DMS153 (cell line): ENCODE results near the gene PRSS50.

Experiments
- DNase-seq: peaks from one replicate; lab custom pipeline; 2025; lab: John Stamatoyannopoulos, UW

The PRSS50 gene

DNA sequence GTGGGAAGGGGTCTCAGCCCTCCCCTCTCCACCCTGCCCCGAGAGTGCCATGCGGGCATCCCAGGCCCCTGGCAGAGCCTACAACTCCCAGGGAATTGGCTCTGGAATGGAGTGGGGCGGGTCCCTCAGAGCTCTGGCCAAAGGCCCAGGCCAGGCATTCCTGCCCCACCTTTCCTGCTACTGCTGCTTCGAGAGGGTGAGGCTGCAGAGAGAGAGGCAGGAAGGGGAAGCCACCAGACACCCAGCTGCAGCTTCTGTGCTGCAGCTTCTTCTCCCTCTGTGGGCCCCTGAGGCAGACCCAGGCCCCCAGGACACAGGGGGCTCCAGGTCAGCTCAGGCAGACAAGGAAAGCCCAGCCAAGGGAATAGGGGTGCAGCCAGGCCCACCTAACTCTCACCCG, 26.9 kb downstream of the PRSS50 start:
- no peak for DNase-seq

DNA sequence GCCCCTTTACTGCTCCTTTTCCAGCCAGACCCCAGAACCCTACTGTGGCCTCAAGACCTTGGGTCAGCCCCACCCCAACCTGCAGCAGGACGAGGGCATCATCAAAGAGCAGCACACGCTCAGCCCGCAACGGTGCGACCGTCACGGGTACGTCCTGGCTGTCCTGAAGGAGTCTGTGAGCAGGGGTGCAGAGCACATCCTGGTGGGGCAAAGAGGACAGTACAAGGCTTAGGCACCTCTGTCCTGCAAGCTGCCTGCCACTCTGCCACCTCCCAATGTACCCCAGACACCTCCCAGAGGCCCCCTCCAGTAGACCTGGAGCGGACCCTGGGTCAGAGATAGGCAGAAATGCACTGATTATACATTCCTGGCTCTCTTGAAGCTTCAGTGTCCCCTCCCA, 32.2 kb downstream of the PRSS50 start:
- DNase-seq: no peak

DNA sequence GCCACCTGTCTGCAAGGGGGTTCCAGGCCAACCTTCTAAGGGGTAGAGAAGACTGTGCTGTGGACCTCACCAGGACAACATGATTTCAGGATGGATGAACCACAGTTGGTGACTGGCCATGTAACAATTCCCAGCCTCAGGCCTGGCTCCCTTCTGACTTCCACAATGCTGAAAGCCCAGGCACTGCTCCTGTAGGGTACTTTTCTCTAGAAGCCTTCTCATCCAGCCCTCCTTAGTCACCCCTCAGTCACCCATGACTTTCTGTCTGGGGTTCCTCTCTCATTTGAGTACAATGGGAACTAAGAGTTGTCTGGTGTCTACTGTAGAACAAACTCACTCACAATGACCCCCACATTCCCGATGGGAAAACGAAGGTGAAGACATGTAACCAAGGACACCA, 32.8 kb downstream of the PRSS50 start:
- no peak for DNase-seq

DNA sequence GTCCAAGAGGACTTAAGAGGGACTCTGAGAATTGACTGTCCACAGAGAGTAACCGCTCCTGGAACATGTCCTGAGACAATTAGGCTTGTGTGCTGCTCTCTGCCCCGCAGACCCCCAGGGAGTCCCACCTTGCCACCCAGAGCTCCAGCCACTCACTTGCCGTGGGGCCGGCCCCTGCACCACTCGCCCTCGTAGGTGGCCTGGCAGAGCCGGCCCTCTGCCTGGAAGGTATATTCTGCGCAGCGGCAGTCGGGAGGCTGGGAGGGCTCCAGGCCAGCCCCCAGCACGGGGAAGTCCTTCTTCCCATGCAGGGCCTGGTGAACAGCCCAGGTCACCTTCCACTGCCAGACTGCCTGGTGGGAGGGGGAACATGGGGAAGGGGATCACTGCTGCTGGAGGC, 34.7 kb downstream of the PRSS50 start:
- DNase-seq: no peak

DNA sequence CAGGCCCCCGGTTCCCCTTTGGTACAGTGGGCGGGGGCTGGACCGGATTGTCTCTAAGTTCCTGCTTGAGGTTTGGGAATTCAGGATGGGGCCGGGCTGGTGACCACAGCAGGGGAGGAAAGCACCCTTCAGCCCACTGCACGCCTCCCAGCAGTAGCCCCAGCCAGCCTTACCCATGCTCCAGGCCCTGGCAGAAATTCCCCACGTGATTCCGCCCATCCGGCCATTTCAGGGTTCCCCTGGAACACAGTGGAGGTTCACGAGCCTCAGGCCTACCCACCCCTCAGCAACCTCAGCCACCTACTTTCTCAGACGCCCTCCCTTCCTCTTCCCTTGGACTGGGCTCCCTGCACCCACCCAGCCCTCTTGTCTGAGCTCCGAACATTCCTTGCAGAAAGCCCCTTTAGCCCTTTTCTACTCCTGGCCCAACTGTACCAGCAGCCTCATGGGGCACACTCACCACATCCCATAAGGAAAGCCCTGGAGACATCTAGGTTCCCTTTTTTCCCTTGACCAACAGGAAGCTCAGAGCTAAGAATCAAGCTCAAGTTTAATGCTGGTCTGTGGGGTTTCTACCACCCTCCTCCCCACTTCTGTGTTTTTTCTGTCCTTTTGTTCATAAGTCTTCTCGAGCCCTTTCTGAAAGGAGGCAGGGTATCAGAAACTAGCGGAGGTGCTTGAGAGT, 35.7 kb downstream of the PRSS50 start:
- DNase-seq: no peak

DNA sequence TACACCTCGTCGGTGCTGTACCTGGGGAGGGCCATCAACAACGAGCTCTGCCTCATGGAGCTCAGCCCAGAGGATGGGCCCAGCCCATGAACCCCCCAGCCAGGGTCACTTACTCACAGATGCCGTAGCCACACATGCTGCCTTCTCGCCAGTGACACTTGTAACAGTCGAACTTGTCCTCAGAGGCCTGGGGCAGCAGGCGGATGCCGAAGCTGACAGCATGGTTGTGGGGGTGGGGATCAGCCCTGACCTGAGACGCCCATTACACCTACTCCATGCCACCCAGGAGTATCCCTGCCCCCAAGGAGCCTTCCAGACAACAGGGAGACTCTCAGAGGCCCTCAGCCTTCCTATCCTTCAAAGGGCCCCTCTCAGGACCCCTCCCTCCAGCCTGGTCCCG, 36.3 kb downstream of the PRSS50 start:
- no peak for DNase-seq

DNA sequence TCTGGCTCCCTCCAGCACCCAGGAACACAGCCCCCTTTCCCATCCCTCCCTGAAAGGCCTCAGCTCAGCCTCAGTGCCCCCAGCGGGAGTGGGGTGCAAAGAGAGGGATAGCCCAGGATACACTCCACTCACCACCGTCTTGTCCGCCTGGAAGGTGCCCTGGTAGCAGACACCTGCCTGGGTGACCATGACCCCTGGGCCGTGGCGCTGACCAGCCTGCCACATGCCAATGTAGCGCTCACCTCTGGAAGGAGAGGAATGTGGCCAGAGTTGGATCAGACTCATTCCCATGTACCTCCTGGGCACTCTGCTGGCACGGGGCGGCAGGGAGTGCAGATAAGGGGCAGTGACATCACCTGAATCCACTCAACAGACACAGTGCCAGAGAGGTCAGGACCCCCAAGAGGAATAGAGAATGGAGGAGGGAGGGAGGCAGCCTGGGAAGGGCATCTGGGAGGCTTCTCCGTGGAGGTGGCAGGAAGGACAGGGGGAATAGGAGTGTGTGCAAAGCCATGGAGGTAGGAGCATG, 37.3 kb downstream of the PRSS50 start:
- DNase-seq: no peak

DNA sequence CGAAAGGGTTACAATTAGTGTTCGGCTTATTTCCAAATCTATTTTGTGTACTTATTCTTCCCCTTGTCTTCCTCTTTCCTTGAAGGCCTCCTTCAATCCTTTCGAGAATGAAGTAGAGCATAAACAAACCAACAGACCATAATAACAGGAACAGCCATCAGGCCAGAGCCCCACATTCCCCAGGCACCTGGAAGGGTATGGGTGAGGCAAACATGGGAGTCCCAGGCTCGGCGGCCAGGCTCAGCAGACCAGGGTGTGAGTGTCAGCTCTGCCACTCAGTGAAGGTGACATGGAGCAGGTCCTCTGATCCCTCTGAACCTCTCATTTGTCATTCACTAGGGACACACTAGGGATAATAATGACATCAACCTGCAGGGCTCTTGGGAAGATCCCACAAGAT, 38.0 kb downstream of the PRSS50 start:
- DNase-seq: no peak

DNA sequence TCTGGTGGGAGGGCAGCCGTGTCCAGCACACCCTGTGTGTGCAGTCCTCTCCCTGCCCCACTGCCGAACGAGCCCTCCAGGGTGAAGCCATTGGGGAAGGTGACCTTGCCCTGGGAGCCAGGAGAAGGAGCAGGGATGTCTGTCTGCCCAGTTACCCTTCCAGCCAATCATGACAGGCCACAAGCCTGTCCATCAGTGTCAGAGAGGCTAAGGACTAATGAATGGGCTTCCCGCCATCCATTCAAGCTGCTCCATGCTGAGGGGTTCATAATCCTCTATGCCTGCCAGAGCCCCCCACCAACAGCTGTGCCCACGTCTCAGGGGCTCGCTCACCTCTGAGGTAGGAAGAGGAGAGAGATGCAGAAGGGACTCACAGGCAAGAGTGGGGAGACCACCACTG, 39.4 kb downstream of the PRSS50 start:
- DNase-seq: no peak

DNA sequence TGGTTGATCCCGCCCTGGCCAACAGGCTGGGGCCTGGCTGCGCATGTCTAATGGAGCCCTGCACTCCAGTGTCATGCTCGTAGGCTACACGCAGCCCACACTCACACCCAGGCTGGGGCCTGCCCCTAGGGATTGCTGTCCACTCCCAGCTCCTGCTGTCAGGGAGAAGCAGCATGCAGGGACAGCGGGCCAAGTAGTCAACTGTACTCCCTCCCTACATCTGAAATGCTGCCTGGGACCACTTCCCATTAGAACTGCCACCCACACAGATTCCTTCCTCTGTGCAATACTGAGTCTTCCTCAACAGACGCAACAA, 40.3 kb downstream of the PRSS50 start:
- DNase-seq: no peak

DNA sequence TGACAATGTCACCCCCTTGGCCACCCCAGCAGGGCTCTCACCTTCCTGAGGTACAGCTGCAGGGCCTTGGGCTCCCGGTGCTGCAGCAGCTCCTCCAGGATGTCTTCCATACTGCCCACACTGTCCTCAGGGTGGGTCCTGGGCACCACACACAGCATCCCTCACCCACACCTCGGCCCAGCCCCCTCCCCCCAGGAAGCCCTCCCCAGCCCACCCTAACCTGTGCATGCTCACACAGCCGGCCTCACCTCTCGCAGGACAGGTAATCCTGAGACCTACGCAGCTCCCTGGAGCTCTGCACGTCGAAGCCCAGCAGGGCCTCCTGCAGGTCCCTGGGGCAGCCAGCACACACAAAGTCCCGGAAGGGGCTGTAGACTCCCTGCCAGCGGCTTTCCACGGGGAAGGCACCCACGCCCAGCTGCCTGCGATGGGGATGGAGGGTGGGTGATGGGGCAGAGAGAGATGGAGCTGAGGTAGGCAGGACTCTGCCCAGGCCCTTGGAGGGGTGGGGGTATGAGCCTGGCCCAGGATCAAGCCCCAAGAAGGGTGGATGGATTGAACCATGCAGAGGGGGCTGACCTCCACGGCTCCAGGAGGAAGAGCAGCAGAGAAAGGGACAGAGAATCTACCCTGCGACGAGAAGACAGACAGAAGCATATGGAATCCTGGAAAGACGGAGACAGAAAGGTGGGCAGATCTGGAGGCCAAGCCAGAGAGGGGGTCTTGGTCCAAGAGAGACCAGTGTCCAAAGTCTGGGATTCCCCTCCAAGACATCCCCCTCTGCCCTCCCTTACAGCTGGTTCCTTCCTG, 40.9 kb downstream of the PRSS50 start:
- no peak for DNase-seq

DNA sequence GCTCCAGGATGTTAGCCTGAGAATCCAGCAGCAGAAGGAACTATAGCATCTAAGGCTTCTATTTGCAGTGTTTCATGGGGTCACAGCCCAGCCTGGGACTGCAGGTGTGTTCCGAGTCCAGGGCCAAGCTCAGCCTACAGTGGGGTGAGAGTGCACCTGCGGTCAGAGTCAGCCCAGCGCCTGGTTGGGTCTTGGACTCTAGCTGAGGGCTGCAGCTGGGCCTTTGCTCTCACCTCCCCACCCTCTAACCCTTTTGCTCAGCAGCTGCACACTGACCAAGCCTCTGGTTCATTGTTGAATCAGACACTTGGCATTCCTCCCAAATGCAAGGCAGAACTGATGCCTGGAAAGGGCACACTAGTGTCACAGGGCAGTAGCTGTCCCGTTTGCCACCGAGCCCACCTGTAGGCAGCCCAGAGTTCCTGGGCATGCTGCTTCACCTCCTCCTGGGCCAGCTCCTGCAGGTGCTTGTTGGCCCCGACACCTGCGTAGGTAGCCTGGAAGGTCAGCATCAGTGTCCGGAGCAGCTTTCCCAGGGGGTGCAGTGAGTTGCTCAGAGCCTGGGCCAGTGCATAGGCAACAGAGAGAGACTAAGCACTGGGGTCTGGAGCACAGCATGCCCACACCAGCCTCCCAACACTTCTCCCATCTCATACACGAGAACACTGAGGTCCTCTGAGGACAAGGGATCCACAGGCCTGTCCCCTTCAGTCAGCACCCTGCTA, 41.7 kb downstream of the PRSS50 start:
- no peak for DNase-seq

DNA sequence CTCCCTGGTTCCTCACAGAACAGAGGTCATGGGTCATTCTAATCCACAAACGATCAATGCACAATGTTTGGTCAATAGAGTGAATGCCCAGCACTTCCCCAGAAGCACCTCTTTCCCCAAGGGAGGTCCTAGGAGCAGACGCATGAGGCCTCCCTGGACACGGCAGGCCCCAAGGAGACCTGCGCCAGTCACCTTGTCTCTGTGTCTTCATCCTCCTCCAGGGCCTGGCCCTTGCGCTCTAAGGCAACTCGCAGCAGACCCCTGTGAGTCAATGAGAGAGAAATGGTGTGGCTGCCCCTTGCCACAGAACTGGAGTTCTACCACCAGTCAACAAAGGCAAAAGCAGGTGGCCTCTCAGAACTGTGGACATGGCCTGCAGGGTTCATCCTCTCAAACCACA, 42.2 kb downstream of the PRSS50 start:
- no peak for DNase-seq

DNA sequence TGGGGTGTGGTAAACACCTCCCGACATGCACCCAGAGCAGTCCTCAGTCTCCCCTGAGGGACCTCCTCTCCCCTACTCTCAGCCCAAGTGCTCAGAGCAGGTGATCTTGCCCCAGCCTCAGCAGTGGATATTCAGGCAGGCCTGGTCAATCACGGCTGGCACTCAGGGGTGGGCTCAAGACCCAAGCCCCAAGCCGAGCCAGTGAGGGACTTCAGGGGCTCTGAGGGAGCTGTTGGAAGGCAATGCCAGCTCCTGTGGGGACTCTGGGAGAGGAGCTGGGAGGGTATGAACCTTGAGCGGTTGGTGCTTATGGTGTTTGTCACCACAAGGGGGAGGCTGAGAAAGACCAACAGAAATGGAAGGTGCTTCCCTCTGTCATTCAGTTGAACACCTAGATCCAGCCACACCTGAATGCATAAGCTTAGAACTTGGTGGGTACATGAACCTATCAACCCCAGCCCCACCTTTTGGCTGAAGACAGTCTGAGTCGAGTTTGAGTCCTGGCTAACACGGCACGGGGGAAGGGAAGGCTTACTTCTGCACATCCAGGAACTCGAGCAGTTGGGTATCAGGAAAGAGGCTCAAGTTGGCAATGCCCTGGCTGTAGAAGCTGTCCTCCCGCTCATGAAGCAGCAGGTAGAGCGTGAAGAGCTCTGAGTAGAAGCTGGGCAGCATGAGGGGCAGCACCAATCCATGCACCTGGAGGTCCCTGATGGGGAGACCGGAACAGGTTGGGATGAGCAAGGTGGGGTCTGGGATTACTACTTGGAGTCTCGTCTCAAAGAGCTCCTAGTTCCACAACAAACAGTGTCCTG, 43.4 kb downstream of the PRSS50 start:
- DNase-seq: no peak

DNA sequence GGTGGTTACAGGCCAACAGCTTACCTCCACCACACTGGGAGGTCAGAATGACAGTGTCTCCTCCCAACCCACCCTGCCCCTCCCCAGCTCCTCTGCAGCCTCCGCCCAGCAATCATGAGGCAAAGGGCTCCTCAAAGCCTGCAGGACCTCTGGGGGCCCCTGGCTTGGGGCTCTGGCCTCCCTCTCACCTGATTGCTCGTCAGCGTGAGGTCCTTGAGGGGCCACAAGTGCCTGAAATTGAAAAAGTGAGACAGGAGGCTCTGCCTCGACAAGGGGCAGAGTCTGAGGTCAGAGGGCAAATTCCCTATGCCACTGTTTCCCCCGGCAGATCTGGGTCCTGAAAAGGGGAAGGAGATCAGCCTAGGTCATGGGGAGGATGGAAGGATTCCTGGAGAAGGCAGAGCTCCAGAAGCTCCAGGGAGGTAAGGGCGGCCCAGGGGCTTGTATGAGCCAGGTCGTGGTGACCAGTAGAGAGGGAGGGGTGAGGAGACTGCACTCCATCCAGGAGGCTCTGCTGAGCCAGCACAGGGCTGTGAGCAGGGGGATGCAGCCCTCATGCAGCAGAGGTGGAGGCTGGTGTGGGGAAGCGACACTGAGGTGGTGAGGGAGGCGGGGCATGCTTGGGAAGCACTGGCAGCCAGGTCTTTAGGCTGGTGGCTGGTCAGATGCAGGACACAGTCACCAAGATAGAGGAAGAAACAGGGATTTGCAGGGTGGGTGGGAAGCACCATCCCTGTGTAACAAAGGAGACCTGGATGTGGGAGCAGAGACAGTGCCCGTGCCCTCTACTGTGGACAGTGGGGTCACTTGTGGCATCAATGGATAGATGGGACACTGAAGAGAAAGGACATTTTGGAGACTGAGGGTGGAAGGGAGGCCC, 44.3 kb downstream of the PRSS50 start:
- no peak for DNase-seq

DNA sequence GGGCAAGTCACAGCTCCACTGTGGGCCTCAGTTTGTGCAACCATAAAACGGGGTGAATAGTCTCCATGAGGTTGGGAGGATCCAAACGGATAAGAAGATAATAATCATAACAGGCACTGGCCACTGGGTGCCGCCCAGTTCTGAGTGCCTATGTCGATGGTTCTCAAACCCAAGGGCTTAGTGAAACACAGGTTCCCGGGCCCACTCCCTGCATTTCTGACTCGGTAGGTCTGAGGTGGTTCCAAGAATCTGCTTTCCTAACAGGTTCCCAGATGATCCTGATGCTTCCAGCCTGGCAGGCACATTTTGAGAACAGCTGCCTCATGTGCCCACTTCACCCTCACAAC, 45.3 kb downstream of the PRSS50 start:
- no peak for DNase-seq

DNA sequence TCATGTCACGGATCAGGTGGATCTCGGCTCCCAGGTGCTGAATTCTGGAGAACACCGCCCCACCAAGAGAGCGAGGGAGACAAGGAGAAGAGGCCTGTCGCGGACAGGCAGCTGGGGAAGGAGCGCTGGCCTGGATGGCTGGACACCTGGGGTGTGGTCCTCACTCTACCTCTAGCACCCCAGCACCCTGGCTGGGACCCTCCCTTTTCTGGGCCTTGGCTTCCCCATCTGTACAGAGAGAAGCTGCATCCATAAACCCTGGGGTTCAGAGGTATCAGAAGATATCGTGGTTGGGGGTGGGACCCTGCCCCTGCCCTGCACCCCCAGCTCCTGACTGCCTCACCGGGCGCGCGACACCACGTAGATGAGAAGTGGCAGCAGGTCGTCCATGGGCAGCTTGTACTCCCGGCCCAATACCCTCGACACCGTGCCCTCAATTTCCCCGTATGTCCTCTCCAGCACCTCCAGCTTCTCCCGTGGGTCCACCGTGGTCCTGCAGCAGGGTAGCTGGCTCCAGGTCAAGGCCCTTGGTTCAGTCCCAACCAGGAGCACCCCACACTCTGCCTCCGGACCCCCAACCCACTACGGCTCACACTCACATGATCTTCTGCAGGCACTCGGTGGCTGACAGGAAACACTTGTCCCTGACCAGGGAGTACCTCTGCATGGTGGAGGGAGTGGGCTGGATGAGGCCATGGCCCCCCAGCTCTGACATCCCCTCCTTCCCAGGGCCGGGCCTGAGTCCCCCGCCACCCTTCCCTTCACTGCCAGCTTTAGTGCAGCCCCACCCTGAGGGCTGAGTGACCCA, 45.9 kb downstream of the PRSS50 start:
- DNase-seq: no peak

DNA sequence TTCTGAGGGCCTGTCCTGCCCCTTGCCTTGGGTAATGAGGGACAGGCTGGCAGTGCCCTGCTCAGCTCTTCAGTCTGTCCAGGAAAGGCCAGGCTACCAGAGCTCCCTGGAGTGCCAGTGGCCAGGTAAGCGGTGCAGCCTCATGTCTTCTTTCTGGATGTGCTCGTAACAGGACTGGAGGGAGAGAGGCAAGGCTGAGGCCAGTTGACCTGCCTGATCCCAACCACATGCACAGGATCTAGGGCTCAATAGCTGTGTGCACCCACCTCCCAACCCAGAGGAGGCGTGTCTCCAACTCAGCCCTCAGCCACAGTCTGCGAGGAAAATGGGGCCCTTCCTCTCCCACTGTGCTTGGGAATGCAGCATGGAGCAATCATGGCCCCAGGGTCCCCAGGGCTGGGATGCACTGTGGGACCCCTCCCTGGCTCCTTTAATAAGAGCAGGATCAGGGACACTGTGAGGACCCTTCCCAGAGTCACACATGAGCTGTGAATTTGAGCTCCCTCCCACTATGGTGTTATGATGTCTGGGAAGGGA, 46.7 kb downstream of the PRSS50 start:
- DNase-seq: no peak

DNA sequence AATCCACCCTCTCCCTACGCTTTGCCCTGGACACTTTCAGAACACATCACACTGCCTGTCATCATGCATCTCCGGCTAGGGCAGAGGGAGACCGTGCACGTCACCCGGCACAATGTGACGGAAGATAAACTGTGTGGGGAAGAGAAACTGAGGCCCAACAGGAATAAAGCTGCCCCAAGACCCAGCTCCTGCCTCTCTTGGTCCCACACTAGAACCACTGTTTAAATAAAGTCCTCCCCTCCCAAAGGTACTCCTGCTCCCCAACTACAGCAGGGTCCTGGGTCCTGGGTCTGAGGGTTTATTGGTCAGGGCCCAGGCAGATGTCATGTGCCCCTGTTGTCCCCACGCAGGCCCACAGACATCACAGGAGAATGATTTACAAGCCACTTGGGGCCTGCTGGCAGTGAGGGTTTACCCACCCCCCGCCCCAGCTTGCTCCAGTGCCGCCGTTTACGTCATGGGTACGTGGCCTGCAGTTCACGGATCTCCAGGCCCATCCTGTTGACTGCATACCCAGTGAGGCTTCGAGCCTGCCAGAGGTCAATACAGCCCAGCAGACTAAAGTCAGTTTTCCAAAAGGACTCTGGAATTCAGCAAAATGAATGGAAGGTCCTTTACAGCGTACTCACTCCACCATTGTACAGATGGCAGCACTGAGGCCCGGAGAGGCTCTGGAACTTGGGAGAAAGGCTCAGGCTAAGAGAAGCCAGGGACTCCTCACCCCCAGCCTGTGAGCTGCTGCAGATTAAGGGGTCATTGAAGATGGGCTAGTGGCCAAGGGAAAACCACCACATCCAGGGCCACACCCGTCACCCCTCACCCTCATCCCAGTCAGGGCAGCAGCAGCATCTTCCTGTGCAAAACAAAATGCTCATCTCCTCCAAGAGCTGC, 47.4 kb downstream of the PRSS50 start:
- DNase-seq: no peak
